ENCODE measurements around the gene EXOC1. TPM values are rescaled to one million over a fixed set of nuclear protein-coding genes. Genes with fewer than 3 reads are reported as not detected.
"Not testable (repeated sequence)": the region's sequence is repeated elsewhere in the genome, so short reads cannot be mapped to it uniquely, and the experiment has no call there.

EXOC1 gene
- polyA plus RNA-seq, 4 donors: 40.5 to 50.6 (median 46.7) TPM

GRCh38 chr4:55902677-55903076 is 49.2 kb downstream of the EXOC1 start:
- DNase-seq (ENCODE audit: low read depth in 4 of 4, low spot score in 3 of 4): no peak

DNA sequence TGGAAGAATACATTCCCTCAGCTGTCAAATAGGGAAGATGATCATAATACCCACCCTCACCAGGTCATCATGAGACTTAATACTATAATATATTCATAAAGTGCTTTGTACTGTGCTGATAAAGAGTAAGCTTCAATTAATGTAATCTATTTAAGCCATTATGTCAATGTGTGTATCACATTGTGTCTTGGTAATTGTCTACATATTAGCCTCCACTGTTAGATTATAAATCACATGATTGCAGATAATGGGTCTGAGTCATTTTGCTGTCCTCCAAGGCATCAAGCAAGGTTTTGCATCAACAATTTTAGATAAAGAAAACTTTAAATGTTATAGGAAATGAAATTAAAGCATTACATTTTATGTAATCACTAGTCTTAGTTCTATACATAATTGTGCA is 50.1 kb downstream of the EXOC1 start:
- DNase-seq (ENCODE audit: low read depth in 4 of 4, low spot score in 3 of 4): no peak

- DNase-seq (ENCODE audit: low read depth in 4 of 4, low spot score in 3 of 4): no peak
These were observed 51.1 kb downstream of the EXOC1 start for GRCh38 chr4:55904576-55904975.

GRCh38 chr4:55906323-55906722 is 52.9 kb downstream of the EXOC1 start:
- no peak for DNase-seq (ENCODE audit: low read depth in 4 of 4, low spot score in 3 of 4)

- DNase-seq (ENCODE audit: low read depth in 4 of 4, low spot score in 3 of 4): no peak
These were observed 53.5 kb downstream of the EXOC1 start for GRCh38 chr4:55906989-55907388.

DNA sequence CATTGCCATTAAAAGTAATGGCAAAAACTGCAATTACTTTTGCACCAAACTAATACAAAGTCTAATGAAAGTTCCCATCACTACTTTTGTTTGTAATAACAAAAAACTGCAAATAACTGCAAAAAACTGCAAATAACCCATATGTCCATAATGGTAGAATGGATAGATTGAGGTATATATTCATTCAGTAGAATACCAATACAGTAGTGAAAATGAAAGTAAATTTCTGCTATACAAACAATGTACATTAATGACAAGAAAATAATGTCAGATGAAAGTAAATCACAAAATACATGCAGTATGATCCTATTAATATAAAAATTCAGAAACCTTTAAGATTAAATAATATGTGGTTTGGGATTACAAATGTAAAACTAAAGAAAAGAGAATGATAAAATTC is 54.0 kb downstream of the EXOC1 start:
- no peak for DNase-seq (ENCODE audit: low read depth in 4 of 4, low spot score in 3 of 4)

GRCh38 chr4:55910140-55910539 is 56.7 kb downstream of the EXOC1 start:
- DNase-seq (ENCODE audit: low read depth in 4 of 4, low spot score in 3 of 4): no peak

DNA sequence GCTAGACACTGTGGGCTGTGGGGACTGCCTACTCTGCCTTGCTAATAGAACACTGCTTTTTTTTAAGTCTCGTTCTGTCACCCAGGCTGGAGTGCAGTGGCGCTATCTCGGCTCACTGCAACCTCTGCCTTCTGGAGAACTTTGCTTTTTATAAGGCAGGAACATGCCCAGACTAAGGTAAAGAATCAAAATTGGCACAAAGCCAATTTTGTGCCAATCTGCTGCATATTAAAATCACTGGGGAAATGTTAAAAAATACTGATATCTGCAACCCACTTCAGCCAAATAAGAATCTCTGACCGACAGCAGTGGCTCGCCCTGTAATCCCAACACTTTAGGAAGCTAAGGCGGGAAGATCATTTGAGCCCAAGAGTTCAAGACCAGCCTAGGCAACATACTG is 58.8 kb downstream of the EXOC1 start:
- DNase-seq (ENCODE audit: low read depth in 4 of 4, low spot score in 3 of 4): no peak

GRCh38 chr4:55920571-55920970 is 67.1 kb downstream of the EXOC1 start:
- DNase-seq (ENCODE audit: low read depth in 4 of 4, low spot score in 3 of 4): no peak

GRCh38 chr4:55921093-55921492 is 67.6 kb downstream of the EXOC1 start:
- no peak for DNase-seq (ENCODE audit: low read depth in 4 of 4, low spot score in 3 of 4)

GRCh38 chr4:55925241-55925640 is 71.8 kb downstream of the EXOC1 start:
- DNase-seq (ENCODE audit: low read depth in 4 of 4, low spot score in 3 of 4): no peak

DNA sequence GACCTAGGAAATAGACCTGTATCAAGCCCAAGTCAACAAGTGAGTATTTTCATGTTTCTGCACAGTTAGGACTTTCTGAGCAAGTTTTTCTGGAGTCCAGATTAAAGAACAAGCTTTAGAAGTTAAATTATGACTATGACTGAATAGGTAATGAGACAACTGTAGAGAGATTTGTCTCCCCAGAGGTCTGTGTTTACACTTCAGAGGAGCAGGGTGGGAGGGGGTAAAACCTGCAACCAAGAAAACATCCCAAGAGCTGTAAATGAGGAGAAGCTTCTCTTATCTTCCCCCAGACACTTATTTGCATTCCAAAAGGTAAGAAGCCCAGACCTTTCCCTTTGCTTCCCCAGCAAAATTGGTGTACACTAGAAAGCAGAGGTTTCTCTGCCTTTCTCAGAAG is 73.2 kb downstream of the EXOC1 start:
- no peak for DNase-seq (ENCODE audit: low read depth in 4 of 4, low spot score in 3 of 4)

GRCh38 chr4:55927803-55928437 is 74.5 kb downstream of the EXOC1 start:
- DNase-seq (ENCODE audit: low read depth in 4 of 4, low spot score in 3 of 4): no peak

GRCh38 chr4:55928846-55929245 is 75.4 kb downstream of the EXOC1 start:
- DNase-seq (ENCODE audit: low read depth in 4 of 4, low spot score in 3 of 4): no peak

DNA sequence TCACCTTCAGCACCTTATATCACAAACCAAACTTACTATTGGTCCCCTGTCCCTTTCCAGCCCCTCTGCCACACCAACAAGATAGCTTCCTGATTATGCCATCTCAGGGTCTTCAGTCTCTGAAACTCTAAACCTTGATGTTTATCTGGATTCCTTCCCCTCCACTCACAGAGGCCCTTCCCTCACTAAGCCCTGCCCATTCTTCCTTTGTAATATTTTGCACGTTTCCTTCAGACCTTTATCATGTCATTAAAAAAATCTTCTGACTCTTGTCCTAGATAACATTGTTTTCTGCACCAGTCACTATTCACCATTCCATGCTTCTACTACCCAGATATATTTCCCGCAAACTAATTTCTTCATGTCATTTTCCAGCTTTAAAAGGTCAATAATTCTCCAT is 77.6 kb downstream of the EXOC1 start:
- DNase-seq (ENCODE audit: low read depth in 4 of 4, low spot score in 3 of 4): no peak

GRCh38 chr4:55931833-55932232 is 78.4 kb downstream of the EXOC1 start:
- DNase-seq (ENCODE audit: low read depth in 4 of 4, low spot score in 3 of 4): no peak

DNA sequence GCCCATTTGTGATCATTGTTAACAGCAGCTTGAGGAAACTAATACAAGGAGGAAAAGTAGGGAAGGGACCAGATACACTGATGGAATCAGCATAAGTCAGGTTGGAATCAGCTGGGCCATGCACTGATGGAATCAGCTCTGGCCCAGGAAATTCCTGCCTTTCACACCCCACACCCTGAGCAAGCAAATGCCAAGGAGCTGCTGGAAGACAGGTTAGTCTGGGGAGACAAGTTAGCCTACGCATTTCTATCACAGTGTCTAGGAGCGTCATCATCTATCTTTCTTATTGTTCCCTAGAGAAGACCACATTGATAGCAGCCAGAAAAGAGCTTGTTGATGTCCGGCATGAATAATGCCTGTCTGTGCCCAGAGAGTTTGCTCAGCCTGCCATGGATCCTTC is 79.1 kb downstream of the EXOC1 start:
- DNase-seq (ENCODE audit: low read depth in 4 of 4, low spot score in 3 of 4): no peak

GRCh38 chr4:55933611-55934010 is 80.2 kb downstream of the EXOC1 start:
- no peak for DNase-seq (ENCODE audit: low read depth in 4 of 4, low spot score in 3 of 4)

DNA sequence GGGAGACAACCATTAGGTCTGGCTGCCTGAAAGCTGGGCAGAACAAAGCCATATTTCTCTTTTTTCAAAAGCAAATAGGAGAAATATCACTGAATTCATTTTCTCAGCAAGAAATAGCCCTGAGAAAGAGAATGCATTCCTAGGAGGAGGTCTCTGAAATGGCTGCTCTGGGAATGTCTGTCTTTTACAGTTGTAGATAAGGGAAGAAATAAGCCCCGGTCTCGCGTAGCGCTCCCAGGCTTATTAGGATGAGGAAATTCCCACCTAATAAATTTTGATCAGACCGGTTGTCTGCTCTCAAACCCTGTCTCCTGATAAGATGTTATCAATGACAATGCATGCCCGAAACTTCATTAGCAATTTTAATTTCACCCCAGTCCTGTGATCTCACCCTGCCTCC is 82.5 kb downstream of the EXOC1 start:
- not testable (repeated sequence) for DNase-seq (ENCODE audit: low read depth in 4 of 4, low spot score in 3 of 4)

DNA sequence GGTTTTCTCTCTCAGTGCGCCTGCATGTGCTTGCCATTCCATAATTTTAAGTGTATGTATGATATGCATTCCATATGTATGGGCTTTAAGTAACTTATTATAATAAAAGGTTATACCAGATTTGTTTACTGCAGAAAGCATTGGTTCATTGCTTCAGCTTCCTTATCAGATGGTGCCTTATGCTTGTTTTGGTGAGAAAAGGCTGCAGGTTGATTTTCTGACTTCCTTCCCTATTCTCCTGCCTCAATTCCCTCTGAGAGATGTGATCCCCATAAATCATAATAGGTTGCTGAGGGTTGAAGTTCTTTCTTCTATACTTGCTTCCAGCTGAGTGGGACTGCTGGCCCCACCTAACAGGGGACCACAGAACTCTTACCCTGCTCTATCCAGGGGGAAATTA is 85.0 kb downstream of the EXOC1 start:
- DNase-seq (ENCODE audit: low read depth in 4 of 4, low spot score in 3 of 4): no peak

DNA sequence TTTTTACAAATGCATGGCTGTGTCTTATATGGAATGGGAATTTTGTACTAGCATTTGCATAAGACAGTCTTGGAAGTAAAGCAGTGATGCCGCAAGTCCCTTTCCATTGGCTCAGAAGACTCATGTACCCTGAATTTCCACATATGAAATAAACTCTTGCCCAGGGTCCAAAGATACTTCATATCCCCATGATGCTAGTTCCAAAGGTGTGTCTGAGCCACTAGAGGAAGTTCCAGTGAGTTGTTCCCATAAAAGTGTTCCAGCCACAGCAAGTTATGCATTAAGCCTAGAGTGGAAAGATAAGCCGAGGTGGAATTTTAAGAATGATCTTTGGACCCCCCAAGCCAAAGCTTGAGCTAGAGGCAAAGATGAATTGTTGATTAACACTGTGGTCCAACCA is 86.0 kb downstream of the EXOC1 start:
- no peak for DNase-seq (ENCODE audit: low read depth in 4 of 4, low spot score in 3 of 4)

GRCh38 chr4:55941881-55942396 is 88.5 kb downstream of the EXOC1 start:
- DNase-seq (ENCODE audit: low read depth in 4 of 4, low spot score in 3 of 4): no peak
